ENCODE results near the gene SLC19A2.

DNA sequence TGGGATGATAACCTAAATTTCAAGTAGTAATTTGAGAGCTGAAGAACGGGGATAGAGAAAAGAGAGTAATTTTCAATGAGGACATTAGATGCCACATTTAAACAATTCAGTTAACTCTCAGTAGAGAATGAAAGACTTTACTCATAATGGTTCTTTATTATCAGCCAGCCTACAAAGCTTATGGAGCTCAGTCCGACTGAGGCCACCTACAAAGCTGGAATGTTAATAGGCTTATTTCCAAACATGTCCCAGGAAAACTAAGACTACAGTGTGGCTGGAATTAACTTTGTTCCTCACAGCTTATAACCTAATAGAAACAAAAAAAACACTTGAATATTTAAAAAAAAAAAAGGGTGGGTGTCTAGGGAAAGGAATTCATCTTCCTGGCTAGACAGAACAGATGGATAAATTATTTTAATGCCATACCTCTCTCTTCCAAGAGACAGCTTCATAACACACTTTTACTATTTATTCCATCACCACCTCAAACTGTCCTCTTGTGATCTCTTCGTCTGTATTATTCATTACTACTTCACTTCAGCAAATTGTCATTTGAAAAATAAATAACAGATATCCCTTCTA lies 9.8 kb downstream of the SLC19A2 start:
- TF ChIP-seq, protein P1, sequence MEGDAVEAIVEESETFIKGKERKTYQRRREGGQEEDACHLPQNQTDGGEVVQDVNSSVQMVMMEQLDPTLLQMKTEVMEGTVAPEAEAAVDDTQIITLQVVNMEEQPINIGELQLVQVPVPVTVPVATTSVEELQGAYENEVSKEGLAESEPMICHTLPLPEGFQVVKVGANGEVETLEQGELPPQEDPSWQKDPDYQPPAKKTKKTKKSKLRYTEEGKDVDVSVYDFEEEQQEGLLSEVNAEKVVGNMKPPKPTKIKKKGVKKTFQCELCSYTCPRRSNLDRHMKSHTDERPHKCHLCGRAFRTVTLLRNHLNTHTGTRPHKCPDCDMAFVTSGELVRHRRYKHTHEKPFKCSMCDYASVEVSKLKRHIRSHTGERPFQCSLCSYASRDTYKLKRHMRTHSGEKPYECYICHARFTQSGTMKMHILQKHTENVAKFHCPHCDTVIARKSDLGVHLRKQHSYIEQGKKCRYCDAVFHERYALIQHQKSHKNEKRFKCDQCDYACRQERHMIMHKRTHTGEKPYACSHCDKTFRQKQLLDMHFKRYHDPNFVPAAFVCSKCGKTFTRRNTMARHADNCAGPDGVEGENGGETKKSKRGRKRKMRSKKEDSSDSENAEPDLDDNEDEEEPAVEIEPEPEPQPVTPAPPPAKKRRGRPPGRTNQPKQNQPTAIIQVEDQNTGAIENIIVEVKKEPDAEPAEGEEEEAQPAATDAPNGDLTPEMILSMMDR (IDR thresholded peaks at IDR 0.05; ENCODE audit: insufficient read depth, low read length): no peak
- no peak for TF ChIP-seq POLR2AphosphoS5 (IDR thresholded peaks at IDR 0.05; ENCODE audit: low read depth)
- TF ChIP-seq, protein P2, sequence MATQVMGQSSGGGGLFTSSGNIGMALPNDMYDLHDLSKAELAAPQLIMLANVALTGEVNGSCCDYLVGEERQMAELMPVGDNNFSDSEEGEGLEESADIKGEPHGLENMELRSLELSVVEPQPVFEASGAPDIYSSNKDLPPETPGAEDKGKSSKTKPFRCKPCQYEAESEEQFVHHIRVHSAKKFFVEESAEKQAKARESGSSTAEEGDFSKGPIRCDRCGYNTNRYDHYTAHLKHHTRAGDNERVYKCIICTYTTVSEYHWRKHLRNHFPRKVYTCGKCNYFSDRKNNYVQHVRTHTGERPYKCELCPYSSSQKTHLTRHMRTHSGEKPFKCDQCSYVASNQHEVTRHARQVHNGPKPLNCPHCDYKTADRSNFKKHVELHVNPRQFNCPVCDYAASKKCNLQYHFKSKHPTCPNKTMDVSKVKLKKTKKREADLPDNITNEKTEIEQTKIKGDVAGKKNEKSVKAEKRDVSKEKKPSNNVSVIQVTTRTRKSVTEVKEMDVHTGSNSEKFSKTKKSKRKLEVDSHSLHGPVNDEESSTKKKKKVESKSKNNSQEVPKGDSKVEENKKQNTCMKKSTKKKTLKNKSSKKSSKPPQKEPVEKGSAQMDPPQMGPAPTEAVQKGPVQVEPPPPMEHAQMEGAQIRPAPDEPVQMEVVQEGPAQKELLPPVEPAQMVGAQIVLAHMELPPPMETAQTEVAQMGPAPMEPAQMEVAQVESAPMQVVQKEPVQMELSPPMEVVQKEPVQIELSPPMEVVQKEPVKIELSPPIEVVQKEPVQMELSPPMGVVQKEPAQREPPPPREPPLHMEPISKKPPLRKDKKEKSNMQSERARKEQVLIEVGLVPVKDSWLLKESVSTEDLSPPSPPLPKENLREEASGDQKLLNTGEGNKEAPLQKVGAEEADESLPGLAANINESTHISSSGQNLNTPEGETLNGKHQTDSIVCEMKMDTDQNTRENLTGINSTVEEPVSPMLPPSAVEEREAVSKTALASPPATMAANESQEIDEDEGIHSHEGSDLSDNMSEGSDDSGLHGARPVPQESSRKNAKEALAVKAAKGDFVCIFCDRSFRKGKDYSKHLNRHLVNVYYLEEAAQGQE (IDR thresholded peaks at IDR 0.05; ENCODE audit: insufficient replicate concordance, low read depth): no peak

Measured in HL-60 (cell line).